ENCODE data around the gene FAM89B. TPM values are rescaled to one million over a fixed set of nuclear protein-coding genes. Genes with fewer than 3 reads are reported as not detected.

FAM89B gene
- total and polyA plus RNA-seq, 2 of the 8 experiments (the other 6 are each of a cell fraction or from before 2014, with no cell fraction given): 15.8 to 32.4 TPM

DNA sequence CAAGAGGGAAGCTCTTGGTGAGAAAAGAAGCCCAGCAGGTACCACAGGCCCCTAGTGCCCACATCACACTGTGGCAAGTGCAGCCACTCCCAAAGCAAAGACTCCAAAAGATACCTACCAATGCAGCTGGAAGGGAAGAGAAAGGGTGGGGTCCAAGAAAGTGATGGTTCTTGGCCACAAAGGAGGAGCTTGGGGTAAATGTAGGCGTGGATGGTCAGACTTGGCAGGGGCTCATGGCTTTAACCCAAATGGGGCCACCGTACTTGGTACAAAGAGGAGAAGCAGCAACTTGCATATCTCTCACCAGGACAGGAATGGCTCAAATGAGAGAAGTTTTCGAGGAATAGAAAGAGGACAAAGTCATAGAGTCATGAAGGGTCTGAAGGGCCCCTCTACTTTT, 36.9 kb downstream of the FAM89B start:
- H4K5ac ChIP-seq (ENCODE audit: insufficient read length, low read depth, low read length): no peak overlapping the region
- H3K23ac ChIP-seq (ENCODE audit: insufficient read length): no peak overlapping the region
- peaks cover 23% of the 10 kb centered on the region for H3K79me1 ChIP-seq (ENCODE audit: low read depth, low read length)
- H3K36me3 ChIP-seq (ENCODE audit: control insufficient read depth in 2 of 4, insufficient read depth in 4 of 4, low read length in 3 of 4): peaks cover 4 to 18% (median 9%) of the 10 kb centered on the region in 4 experiments; a peak in 5 of 8 replicates
- no peak overlapping the region for H3K4ac ChIP-seq (replicated peaks; ENCODE audit: insufficient read length, low read depth, low read length)
- no peak overlapping the region for H3K56ac ChIP-seq (replicated peaks; ENCODE audit: insufficient read length, low read depth, low read length)
- peaks cover 5 to 11% of the 10 kb centered on the region in 2 experiments; a peak in 2 of 4 replicates for H3K79me2 ChIP-seq (ENCODE audit: control insufficient read depth in 1 of 2, insufficient read depth in 2 of 2, low read length in 2 of 2)
- H2BK120ac ChIP-seq (replicated peaks; ENCODE audit: low read depth, low read length): no peak overlapping the region
- no peak overlapping the region for H2BK20ac ChIP-seq (ENCODE audit: low read length)
- CTCF ChIA-PET (ENCODE audit: partially characterized antibody): interaction anchor here (0.9 to 14.8 kb wide), 2 partner anchors 19 to 170 kb away, joined by 4 to 227 read pairs; partner anchors contain the start of gene KCNK7
- no peak overlapping the region for H3K14ac ChIP-seq (ENCODE audit: insufficient read length)
- H3K18ac ChIP-seq (ENCODE audit: extremely low read depth, low read length): no peak overlapping the region
- H2BK15ac ChIP-seq (ENCODE audit: low read length): no peak overlapping the region
- no peak overlapping the region for H3K4me2 ChIP-seq (ENCODE audit: insufficient read depth in 1 of 2, low read depth in 2 of 2, low read length in 2 of 2)
- no peak overlapping the region for H4K8ac ChIP-seq (ENCODE audit: extremely low read depth, insufficient read depth, low read length)
- FAIRE-seq (no peak), DNase-seq (ENCODE audit: low read depth in 1 of 2, low spot score in 2 of 2) (no peak)
- no peaks in the 10 kb centered on the region for H3K9me3 ChIP-seq (ENCODE audit: insufficient read depth in 2 of 2, low read depth in 1 of 2, low read length in 1 of 2)
- POLR2A ChIA-PET (ENCODE audit: partially characterized antibody): interaction anchor here (0.7 to 2.1 kb wide), 6 partner anchors 8 to 69 kb away, joined by 3 to 6 read pairs (median 4); partner anchors contain the start of gene KCNK7
- WGBS, 2 experiments (ENCODE audit: extremely low coverage in 1 of 2, insufficient coverage in 1 of 2, insufficient read length in 1 of 2, insufficient replicate concordance in 2 of 2, low coverage in 1 of 2, low lambda C conversion rate in 2 of 2, missing lambda C conversion rate in 1 of 2): 94% methylated on average over 3 of the region's 3 CpGs; no CpG with 5 or more reads in 1 of the 2 experiments
- peaks cover 5 to 23% of the 10 kb centered on the region in 2 experiments for H4K20me1 ChIP-seq (replicated peaks in 1 of 2; ENCODE audit: control insufficient read depth in 1 of 2, insufficient read depth in 2 of 2, low read length in 2 of 2)
- H2AFZ ChIP-seq (ENCODE audit: low read length): no peak overlapping the region
- H3K9ac ChIP-seq (replicated peaks in 1 of 4; ENCODE audit: extremely low read depth in 1 of 4, low read depth in 3 of 4, low read length in 3 of 4): no peak overlapping the region
- no peak overlapping the region for H3K27ac ChIP-seq (ENCODE audit: low read depth, low read length)
- peaks cover 11% of the 10 kb centered on the region; the same call in 1 of the 2 replicates for H3K23me2 ChIP-seq (ENCODE audit: low read depth, low read length)
- no peaks in the 10 kb centered on the region; a peak in 1 of 7 replicates for H3K27me3 ChIP-seq (replicated peaks in 1 of 4; ENCODE audit: control insufficient read depth in 3 of 4, extremely low read depth in 1 of 4, insufficient read depth in 3 of 4, low read length in 3 of 4)
- H3K4me3 ChIP-seq (ENCODE audit: extremely low read depth in 1 of 4, insufficient read depth in 2 of 4, low read depth in 3 of 4, low read length in 4 of 4): no peak overlapping the region
- H2BK5ac ChIP-seq (ENCODE audit: low read depth, low read length): no peak overlapping the region
- no peak overlapping the region for H4K91ac ChIP-seq (replicated peaks; ENCODE audit: insufficient read length, low read length)
- H2AK5ac ChIP-seq (ENCODE audit: low read depth, low read length): no peak overlapping the region
- peaks cover 0 to 30% (median 13%) of the 10 kb centered on the region in 4 experiments; a peak in 6 of 7 replicates for H3K4me1 ChIP-seq (replicated peaks in 1 of 4; ENCODE audit: control insufficient read depth in 3 of 4, insufficient read depth in 4 of 4, low read length in 3 of 4)
- H2BK12ac ChIP-seq (ENCODE audit: low read depth, low read length): no peak overlapping the region
- no peak for TF ChIP-seq EGR1 (IDR thresholded peaks at IDR 0.05; ENCODE audit: borderline replicate concordance, low read depth, low read length)
- no peak for TF ChIP-seq RFX5 (IDR thresholded peaks at IDR 0.05; ENCODE audit: borderline replicate concordance, low read depth, low read length)
- TF ChIP-seq, protein P1, sequence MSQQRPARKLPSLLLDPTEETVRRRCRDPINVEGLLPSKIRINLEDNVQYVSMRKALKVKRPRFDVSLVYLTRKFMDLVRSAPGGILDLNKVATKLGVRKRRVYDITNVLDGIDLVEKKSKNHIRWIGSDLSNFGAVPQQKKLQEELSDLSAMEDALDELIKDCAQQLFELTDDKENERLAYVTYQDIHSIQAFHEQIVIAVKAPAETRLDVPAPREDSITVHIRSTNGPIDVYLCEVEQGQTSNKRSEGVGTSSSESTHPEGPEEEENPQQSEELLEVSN (IDR thresholded peaks at IDR 0.05): no peak
- TF ChIP-seq SP1 (IDR thresholded peaks at IDR 0.05; ENCODE audit: low read depth, low read length): no peak
- no peak for TF ChIP-seq ZNF274 (IDR thresholded peaks at IDR 0.05; ENCODE audit: borderline replicate concordance, extremely low read depth, low read length)
- no peak for TF ChIP-seq POLR2AphosphoS5 (IDR thresholded peaks at IDR 0.05; ENCODE audit: low read depth, low read length)
- no peak for TF ChIP-seq CREB1 (IDR thresholded peaks at IDR 0.05)
- TF ChIP-seq MAFK (IDR thresholded peaks at IDR 0.05; ENCODE audit: low read depth, low read length): no peak
- no peak for TF ChIP-seq TCF12 (IDR thresholded peaks at IDR 0.05; ENCODE audit: low read depth, low read length)
- TF ChIP-seq PHF8 (conservative IDR thresholded peaks at IDR 0.05; ENCODE audit: low read depth, low read length): no peak
- TF ChIP-seq GTF2F1 (IDR thresholded peaks at IDR 0.05; ENCODE audit: borderline replicate concordance, low read depth, low read length): no peak
- no peak for TF ChIP-seq CHD2 (IDR thresholded peaks at IDR 0.05; ENCODE audit: low read length)
- TF ChIP-seq CEBPB (IDR thresholded peaks at IDR 0.05; ENCODE audit: low read depth, low read length): no peak
- TF ChIP-seq HDAC6 (IDR thresholded peaks at IDR 0.05; ENCODE audit: low read depth, low read length): no peak

All from H1 (cell line).